Stomach (tissue), 9 donors: Measurements from ENCODE around the gene UBXN2A. TPM values are rescaled to one million over a fixed set of nuclear protein-coding genes. Genes with fewer than 3 reads are reported as not detected.
"Not testable (repeated sequence)": the region's sequence is repeated elsewhere in the genome, so short reads cannot be mapped to it uniquely, and the experiment has no call there.

ENCODE experiments used
- DNase-seq, 2 donors: peaks; one replicate each; pipeline versions ENCODE4 v3.0.0 to v3.0.0-alpha.2; 2013 to 2019
- H3K27ac ChIP-seq, 5 donors: fragments of 200-600 bp in 4 of 5; sonication (generic) in 4 of 5; one replicate each; pipeline ENCODE4 v1.5.1; 2013 to 2019; ENCODE audit warnings: mild to moderate bottlenecking in 1 of 5, moderate library complexity in 1 of 5
- H3K27me3 ChIP-seq, 3 donors: fragments of 200-600 bp; sonication (generic); one replicate each; pipeline ENCODE4 v1.5.1; 2017 to 2019; ENCODE audit warnings: mixed run types in 1 of 3
- H3K36me3 ChIP-seq, 4 donors: fragments of 200-600 bp; sonication (generic); 1 replicate in 3 of 4; 2 replicates in 1 of 4; pipeline ENCODE4 v1.5.1; 2016 to 2019
- H3K4me1 ChIP-seq, 4 donors: fragments of 200-600 bp; sonication (generic); one replicate each; pipeline ENCODE4 v1.5.1; 2016 to 2019
- H3K4me3 ChIP-seq, 4 donors: fragments of 200-600 bp; sonication (generic) in 3 of 4; one replicate each; pipeline ENCODE4 v1.5.1; 2016 to 2019; ENCODE audit warnings: mild to moderate bottlenecking in 1 of 4
- H3K9me3 ChIP-seq, 4 donors: fragments of 200-600 bp; sonication (generic); one replicate each; pipeline ENCODE4 v1.5.1; 2016 to 2019
- EP300 ChIP-seq: sonication (generic); formaldehyde crosslinking; IDR thresholded peaks from one replicate; pipeline ENCODE4 v1.6.1; 2017; ENCODE audit warnings: antibody characterized with exemption
- POLR2A ChIP-seq, 4 donors: fragments of 450-650 bp; IDR thresholded peaks; one replicate each; pipeline ENCODE4 v1.6.1; 2016; ENCODE audit warnings: antibody characterized with exemption in 4 of 4, control low read depth in 2 of 4, mild to moderate bottlenecking in 1 of 4, moderate library complexity in 1 of 4
- POLR2AphosphoS5 ChIP-seq, 3 donors: sonication (generic); formaldehyde crosslinking; IDR thresholded peaks; one replicate each; pipeline ENCODE4 v1.6.1; 2016; ENCODE audit warnings: antibody characterized with exemption in 3 of 3
- WGBS, 5 donors: extraction: QIAGEN DNeasy Blood & Tissue Kit in 3 of 5; methylation state at CpG; one replicate each; pipeline versions ENCODE4 v1.1.5 to v1.1.7; 2013 to 2018; 5-methylcytosine and 5-hydroxymethylcytosine counted together
- intact Hi-C: fragments of 100-400 bp; cut with DNase I; formaldehyde crosslinking; loops from one replicate; pipeline ENCODE4 v1.15.1; 2023; ENCODE audit warnings: low total_unique reads
- polyA plus RNA-seq, 3 donors: library from polyadenylated mRNA; stranded (reverse); fragments of 200-250 nt; gene quantifications; one replicate each; pipeline ENCODE4 v1.2.3, GENCODE V29; 2013
- total RNA-seq, 5 donors: library from RNA; depleted of rRNA; stranded (reverse); fragments of >200 nt; gene quantifications; one replicate each; pipeline versions ENCODE4 v1.1.0 to v1.2.3, GENCODE V29; 2014 to 2016
- TF ChIP-seq, protein P1 (sequence below), 7 experiments: fragments of 450-650 bp in 4 of 7; fragments of 200-600 bp in 3 of 7; sonication (generic) in 3 of 7; IDR thresholded peaks; one replicate each; pipeline ENCODE4 v1.5.1; 2016 to 2019; ENCODE audit warnings: antibody characterized with exemption in 7 of 7, control low read depth in 2 of 7, mild to moderate bottlenecking in 1 of 7
- donor health status: healthy with polysubstance abuse.
- donor health status: Bipolar disorder and iron deficiency.
- donor health status: healthy.

UBXN2A gene
- total and polyA plus RNA-seq, 8 donors, result 3.6 to 53.6 (median 7.6) TPM

DNA sequence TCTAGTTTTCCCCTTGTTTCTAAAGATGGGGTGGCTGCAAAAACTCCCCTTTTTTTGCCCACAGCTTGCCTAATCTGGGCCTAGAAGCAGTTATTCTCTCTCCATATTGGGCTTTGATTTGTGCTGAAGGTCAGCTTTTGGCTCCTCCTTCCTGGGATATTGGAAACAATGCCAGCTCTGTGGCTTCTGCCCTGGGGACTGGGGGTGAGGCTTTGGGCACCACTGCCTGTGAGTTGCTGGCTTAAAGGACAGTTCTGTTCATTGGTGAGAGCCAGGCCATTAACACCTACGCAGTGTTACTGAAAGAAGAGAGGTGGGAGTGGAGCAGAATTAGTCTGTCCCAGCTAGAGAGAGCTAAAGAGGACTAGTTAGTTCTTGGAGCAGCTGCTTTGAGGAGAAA is 4.3 kb downstream of the UBXN2A start:
- 85 to 94% (median 89%) methylated on average over 1 of the region's 1 CpG for WGBS, 5 donors
- peak in 1 of 2 donors; percentile 45 for DNase-seq
- no peaks in the 10 kb centered on the region for H3K9me3 ChIP-seq
- peaks cover 10 to 21% (median 14%) of the 10 kb centered on the region in 4 donors for H3K4me1 ChIP-seq
- intact Hi-C loops, result no loop called here
- no peak overlapping the region for H3K4me3 ChIP-seq
- H3K27me3 ChIP-seq, result no peaks in the 10 kb centered on the region
- no peaks in the 10 kb centered on the region for H3K36me3 ChIP-seq
- no peak for TF ChIP-seq POLR2AphosphoS5 (IDR thresholded peaks at IDR 0.05)
- TF ChIP-seq, protein P1, sequence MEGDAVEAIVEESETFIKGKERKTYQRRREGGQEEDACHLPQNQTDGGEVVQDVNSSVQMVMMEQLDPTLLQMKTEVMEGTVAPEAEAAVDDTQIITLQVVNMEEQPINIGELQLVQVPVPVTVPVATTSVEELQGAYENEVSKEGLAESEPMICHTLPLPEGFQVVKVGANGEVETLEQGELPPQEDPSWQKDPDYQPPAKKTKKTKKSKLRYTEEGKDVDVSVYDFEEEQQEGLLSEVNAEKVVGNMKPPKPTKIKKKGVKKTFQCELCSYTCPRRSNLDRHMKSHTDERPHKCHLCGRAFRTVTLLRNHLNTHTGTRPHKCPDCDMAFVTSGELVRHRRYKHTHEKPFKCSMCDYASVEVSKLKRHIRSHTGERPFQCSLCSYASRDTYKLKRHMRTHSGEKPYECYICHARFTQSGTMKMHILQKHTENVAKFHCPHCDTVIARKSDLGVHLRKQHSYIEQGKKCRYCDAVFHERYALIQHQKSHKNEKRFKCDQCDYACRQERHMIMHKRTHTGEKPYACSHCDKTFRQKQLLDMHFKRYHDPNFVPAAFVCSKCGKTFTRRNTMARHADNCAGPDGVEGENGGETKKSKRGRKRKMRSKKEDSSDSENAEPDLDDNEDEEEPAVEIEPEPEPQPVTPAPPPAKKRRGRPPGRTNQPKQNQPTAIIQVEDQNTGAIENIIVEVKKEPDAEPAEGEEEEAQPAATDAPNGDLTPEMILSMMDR (IDR thresholded peaks at IDR 0.05), result no peak
- TF ChIP-seq EP300, result no peak
- no peak for TF ChIP-seq POLR2A (IDR thresholded peaks at IDR 0.05)
- H3K27ac ChIP-seq, result no peak overlapping the region

DNA sequence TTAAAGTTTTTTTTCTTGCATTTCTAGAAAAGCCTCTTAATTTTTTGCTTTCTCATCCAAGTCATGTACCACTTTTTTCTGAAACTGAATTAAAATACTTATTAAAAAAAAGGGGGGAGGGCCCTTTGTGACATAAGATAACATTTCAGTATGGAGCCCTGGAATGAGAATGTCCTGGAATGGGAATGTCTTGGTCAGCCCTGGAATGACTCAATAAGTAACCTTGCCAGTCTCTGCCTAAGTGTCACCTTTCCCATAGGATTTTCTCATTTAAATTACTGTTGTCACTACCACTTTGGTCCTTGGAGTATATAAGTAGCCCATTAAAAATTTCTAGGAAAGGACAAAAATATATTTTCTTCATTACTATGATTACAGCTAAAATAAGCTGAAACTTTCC is 4.7 kb downstream of the UBXN2A start:
- intact Hi-C loops, result no loop called here

GRCh38 chr2:23947350-23947749 is 7.1 kb downstream of the UBXN2A start:
- no peaks in the 10 kb centered on the region for H3K27me3 ChIP-seq

More for the DNA sequence above, 4.7 kb downstream of the UBXN2A start:
- H3K36me3 ChIP-seq, result no peaks in the 10 kb centered on the region
- no peak overlapping the region for H3K27ac ChIP-seq
- DNase-seq, result no peak
- no peaks in the 10 kb centered on the region for H3K9me3 ChIP-seq
- TF ChIP-seq, protein P1 (IDR thresholded peaks at IDR 0.05), result no peak
- TF ChIP-seq POLR2AphosphoS5 (IDR thresholded peaks at IDR 0.05) (no peak), POLR2A (IDR thresholded peaks at IDR 0.05) (no peak), EP300 (no peak)
- peaks cover 5 to 17% (median 13%) of the 10 kb centered on the region in 4 donors for H3K4me1 ChIP-seq
- H3K4me3 ChIP-seq, result no peak overlapping the region
- no peaks in the 10 kb centered on the region for H3K27me3 ChIP-seq

DNA sequence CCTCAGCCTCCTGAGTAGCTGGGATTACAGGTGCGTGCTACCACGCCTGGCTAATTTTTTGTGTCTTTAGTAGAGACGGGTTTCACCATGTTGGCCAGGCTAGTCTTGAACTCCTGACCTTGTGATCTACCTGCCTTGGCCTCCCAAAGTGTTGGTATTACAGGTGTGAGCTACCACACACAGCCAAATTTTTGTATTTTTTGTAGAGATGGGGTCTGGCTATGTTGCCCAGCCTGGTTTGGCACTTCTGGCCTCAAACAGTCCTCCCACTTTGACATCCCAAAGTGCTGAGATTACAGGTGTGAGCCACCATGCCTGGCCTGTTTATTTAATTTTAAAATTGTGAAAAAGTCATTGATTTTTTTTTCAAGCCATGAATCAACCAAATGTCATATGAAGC is 12.3 kb downstream of the UBXN2A start:
- WGBS, 5 donors, result 94 to 99% (median 97%) methylated on average over 3 of the region's 3 CpGs
- H3K9me3 ChIP-seq, H3K4me1 ChIP-seq, H3K4me3 ChIP-seq, H3K36me3 ChIP-seq, H3K27ac ChIP-seq, DNase-seq, intact Hi-C loops, H3K27me3 ChIP-seq: not testable (repeated sequence)

More at GRCh38 chr2:23947350-23947749, 7.1 kb downstream of the UBXN2A start:
- intact Hi-C loops, result no loop called here
- 75 to 86% (median 82%) methylated on average over 2 of the region's 2 CpGs for WGBS, 5 donors
- no peak for DNase-seq
- H3K27ac ChIP-seq, result no peak overlapping the region
- no peaks in the 10 kb centered on the region for H3K36me3 ChIP-seq
- H3K4me3 ChIP-seq, result no peak overlapping the region
- no peak for TF ChIP-seq POLR2AphosphoS5 (IDR thresholded peaks at IDR 0.05)
- no peak for TF ChIP-seq POLR2A (IDR thresholded peaks at IDR 0.05)
- TF ChIP-seq EP300, result no peak
- TF ChIP-seq, protein P1 (IDR thresholded peaks at IDR 0.05), result no peak
- no peaks in the 10 kb centered on the region for H3K9me3 ChIP-seq
- H3K4me1 ChIP-seq, result peaks cover 0 to 7% (median 2%) of the 10 kb centered on the region in 4 donors

GRCh38 chr2:23953625-23954024 is 13.4 kb downstream of the UBXN2A start:
- Histone ChIP-seq H3K36me3 (peaks cover 0 to 10% (median 0%) of the 10 kb centered on the region in 4 donors), H3K9me3 (no peaks in the 10 kb centered on the region), H3K27ac (no peak overlapping the region), H3K4me1 (peaks cover 0 to 5% (median 0%) of the 10 kb centered on the region in 4 donors), H3K4me3 (no peak overlapping the region), H3K27me3 (no peaks in the 10 kb centered on the region)
- intact Hi-C loops, result no loop called here
- TF ChIP-seq POLR2AphosphoS5 (IDR thresholded peaks at IDR 0.05) (no peak), POLR2A (IDR thresholded peaks at IDR 0.05) (no peak), EP300 (no peak)
- TF ChIP-seq, protein P1 (IDR thresholded peaks at IDR 0.05), result no peak
- no peak for DNase-seq
